GM21576 (cell line): Measurements from ENCODE around the gene MBTPS1.
"Not testable (repeated sequence)": the region's sequence is repeated elsewhere in the genome, so short reads cannot be mapped to it uniquely, and the experiment has no call there.

Experiments
- ATAC-seq: cut with Tn5 transposase; IDR thresholded peaks from one replicate; pipeline ENCODE4 v1.9.1; 2021; ENCODE audit warnings: mild to moderate bottlenecking, moderate library complexity; ENCODE audit not compliant: unreplicated experiment

Gene MBTPS1

DNA sequence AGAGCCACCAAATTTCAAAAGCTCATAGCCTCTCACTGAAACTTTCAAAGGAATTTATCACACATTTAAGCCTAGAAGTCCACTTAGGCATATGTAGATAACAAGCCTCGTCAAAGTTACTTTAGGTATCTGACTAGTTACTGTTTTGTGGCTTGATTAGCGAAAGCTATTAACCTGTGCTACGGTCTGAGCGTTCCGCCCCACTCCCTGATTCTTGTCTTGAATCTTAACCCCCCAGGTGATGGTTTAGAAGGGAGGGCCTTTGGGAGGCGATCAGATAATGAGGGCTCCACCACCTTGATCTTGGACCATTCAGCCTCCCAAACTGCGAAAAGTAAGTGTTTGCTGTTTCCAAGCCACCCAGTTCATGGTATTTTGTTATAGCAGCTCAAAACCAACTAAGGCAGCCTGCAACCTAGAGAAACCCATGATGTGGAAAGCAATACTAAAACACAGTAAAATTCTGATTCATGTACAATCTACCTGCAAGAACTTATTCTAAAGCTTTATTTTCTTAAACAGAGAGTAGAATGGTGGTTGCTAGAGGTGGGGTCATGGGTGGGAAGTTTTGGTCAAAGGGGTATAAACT lies 21.1 kb upstream of the MBTPS1 start:
- ATAC-seq, result no peak

DNA sequence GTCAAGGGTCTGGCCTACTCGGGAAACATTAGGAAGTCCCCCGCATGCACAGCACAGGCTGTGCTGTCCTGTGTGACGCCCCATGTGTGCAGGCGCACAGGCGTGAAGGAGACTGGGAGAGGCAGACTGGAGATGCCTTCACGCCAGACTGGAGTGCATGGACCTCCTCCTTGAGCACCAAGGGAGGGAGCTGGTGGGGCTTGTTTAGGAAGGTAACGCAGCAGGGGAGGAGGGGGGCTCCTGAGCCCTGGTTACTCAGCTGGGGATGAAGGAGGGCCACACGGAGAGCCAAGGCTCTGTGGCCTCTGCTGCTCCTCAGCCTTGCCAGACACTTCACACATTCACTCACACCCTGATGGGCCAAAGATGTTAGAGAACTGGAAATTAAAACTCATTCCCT lies 20.5 kb upstream of the MBTPS1 start:
- no peak for ATAC-seq

DNA sequence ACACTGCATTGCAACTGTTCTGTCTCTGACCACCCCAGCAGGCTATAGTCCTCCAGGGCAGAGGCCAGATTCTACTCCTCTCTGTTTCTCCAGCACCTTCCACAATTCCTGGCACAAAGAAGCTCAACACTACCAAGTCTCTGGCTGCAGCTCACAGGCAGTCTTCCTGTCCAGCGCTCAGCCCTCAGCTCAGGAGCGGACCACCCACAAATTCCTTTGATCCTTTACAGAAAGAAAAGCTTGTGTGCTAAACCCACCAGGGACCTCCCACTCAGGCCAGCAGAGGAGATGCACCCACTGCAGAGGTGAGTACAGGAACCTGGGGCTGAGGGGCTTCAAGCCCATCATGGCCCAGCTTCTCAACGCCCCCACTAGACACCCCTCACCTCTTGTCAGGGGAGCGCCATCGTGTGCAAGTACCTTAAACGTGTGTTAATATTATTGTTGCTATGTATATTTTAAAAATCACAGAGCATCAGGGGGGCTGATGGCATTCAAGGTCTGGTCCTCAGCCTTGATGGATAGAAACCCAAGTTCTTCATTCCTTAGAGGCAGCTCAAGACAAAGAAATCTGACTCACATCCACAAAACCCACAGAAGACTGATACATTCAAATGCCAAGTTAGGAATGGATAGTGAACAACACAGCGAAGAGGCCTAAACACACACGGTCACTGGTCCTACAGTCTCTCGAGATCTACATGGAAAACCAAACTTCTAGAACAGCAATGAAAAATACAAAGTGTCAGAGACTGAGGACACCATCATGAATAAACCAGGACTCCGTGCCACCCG lies 19.8 kb upstream of the MBTPS1 start:
- no peak for ATAC-seq

DNA sequence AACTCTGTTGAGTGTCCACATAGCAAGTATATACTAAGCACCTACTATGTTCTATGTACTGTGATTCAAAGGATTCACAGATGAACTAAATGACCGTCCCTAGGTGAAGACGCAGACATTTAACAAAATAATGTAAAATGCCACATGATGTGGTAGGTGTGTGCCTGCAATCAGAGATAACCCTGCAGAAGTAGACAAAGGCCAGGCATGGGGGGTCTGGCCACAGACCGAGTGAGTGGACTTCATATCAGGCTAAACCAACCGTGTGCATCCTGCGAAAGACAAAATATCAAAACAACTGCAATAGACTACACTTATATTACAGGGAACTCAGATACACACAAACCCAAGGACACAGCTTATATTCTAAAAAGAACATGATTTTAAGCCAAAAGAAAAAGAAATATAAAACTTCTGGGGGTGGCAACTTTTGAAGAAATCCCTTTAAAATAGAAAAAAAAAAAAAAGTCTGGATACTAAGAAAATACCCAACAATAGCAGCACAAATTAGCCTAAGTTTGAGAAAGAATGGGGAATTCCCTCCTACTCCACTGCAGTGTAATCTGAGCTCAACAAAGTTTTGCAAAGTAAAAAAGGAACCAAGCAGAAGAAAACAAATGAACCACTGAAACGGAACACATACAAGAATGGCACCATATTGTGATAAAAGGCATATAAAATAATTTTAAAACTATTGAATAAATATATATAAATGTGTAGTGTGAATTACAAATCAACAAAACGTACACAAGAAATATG lies 16.0 kb upstream of the MBTPS1 start:
- ATAC-seq, result no peak

DNA sequence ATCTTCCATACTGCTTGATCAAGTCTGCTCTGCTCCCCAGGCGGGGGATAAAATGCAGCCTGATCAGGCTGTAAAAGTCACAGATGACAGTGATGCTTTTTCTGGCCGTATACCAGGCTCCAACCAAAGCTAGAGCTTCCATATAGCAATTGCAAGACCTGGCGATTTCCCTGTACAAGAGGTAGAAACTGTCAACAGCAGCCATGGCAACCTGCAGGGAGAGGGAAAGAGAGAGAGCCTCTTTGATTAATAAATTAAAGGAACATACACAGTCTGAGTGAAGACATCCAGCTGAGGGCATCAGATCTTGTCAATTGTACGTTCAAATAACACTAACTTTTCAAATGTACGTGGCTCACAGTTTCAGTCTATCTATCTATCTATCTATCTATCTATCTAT lies 14.4 kb upstream of the MBTPS1 start:
- no peak for ATAC-seq

DNA sequence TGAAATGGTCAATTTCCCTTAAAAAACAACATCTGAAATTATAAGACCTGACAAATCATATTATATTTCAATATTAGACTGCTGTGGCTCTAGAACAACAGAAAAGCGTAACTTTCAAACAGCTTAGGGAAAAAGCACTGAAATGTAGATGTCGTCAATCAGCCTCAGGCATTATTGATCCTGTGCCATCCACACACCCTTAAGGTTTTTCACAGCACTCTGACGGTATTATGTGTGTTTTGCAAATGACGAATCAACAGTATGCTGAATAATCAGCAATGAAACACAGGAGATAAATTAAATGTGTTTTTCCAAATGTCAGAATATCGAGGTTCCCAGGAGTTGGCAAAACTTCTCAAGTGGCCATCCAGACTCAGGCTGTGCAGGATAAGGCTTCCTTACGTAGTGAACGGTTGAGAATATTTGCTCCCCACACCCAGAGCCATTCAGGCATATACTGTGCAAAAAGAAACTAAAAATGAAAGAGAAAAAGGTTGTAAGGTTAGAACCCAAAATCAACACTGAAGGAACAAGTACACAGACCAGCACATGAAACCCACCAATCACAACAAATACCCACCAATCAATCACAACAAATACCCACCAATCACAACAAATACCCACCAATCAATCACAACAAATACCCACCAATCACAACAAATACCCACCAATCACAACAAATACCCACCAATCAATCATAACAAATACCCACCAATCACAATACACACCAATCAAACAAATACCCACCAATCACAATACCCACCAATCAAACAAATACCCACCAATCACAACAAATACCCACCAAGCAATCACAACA lies 7.7 kb upstream of the MBTPS1 start:
- peak; percentile 58 for ATAC-seq

DNA sequence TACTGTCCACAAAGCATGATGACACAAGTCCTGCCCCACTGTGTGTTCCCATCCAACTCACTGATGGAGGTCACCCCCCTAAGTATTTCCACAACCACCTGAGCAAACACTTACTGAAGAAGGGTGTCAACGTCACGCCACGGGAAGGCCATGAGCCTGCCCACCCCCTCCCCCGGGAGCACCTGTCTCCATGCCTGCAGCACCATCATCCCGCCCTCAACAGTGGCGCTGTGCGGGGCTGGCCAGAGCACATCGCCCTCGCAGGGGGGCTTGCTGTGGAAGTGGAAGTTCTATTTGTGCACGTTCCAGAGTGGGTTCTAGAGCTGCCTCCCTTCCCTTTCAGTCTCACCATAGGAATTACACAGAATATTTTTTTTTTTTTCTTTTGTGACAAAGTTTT lies 4.3 kb upstream of the MBTPS1 start:
- no peak for ATAC-seq

DNA sequence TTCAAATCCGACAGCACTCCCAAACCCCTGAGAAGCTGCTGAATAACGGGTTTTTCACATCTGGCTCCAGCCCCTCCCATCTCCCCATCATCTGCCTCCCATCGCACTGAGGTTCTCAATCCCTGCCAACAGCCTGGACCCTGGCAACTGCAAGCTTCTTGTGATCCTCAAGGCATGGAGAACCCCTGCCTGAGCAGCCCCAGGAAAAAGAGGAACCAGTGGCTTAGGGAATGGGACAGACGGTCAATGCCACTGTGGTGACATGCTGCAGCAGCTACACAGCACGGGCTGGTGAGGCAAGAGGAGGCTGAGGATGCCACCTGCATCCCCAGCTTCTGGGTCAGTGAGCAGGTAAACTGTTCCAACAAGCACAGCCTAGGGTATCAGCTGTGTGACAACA lies 3.3 kb upstream of the MBTPS1 start:
- no peak for ATAC-seq

DNA sequence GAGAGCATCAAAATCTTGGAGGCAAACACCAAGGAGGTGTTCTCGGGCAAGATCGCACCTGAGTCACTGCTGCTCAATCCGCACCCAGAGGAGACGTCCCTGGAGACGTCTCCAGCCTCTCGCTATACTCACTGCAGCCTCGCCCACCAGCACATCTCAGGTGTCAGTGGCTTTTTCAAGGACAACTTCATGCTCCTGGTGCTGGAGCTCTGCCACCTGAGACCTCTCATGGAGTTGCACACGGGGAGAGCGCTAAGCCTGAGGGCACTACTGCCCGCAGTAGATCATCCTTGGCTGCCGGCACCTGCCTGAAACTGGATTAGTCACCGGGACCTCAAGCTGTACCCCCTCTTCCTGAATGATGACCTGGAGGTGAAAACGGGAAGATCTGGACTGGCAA lies 2.6 kb upstream of the MBTPS1 start:
- no peak for ATAC-seq

DNA sequence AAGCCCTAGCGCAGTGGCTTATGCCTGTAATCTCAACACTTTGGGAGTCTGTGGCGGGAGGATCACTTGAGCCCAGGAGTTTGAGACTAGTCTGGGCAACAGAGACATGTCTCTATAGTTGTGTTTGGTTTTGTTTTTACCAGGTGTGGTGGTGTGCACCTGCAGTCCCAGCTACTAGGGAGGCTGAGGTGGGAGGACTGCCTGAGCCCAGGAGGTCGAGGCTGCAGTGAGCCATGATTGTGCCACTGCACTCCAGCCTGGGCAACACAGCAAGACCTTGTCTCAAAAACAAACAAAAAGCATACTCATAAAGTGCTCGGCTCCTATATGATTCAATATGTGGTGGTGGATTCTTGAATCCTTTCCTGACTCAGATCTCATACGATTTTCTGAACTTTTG lies 1.6 kb upstream of the MBTPS1 start:
- not testable (repeated sequence) for ATAC-seq

DNA sequence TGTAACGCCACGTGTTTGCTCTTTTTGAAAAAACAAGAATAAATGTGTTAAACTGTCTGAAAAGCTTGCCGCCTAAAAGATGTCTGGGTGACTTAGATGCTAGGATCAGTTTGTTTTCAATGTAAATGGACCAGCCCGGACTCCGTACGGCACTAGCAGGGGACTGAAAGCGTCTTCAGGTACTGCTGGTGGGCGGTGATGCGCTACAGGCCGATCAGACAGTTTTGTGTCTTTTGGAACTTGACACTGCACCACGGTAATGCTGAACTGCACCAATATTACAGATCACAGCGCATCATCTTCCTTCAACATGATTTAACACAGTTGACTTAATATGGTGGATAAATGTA lies 727 bp upstream of the MBTPS1 start:
- ATAC-seq, result no peak

DNA sequence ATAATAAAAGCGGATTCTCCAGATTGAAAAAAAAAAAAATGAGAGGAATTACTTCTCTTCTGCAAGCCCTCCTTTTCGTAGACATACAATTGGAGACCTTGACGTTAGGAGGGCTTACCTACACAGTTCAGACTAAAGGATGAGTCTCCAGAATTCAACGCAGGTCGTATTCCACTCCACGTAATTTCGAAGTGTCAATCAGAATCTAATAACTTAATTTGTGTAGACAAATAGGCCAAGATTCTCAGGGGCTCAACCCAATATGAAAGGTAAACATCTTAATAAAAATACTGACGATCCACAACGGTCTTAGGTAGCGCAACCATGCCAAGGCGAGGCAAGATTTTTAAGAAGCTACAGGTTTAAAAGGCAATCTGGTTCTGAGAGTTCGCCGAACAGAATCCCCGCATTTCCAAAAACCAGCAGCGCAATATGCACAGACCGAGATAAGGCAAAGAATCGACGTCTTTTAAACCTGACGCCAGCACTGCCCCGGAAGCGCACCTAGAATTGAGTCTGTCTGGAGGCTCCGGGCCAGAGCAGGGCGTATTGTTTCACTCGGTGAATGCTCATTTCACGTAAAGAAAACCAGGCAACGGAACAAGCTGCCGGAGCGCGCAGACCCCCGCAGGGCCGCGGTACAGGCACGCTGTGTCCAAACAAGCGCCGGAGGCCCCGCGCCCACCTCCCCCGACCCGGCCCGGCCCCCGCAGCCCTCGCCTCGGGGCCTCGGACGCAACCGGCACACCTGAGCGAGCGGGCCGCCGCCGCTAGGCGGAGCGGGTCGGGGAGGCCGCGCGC lies 623 bp downstream of the MBTPS1 start:
- ATAC-seq, result peak; percentile 33

DNA sequence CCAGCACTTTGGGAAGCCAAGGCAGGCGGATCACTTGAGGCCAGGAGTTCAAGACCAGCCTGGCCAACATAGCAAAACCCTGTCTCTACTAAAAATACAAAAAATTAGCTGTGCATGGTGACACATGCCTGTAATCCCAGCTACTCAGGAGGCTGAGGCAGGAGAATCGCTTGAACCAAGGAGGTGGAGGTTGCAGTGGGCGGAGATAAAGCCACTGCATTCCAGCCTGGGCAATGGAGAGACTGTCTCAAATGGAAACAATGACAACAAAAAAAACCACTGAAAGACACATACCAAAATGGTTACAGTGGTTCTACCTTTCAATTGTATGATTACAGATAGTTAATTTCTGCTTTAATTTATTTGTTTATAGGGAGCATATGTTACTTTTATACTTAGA lies 4.8 kb downstream of the MBTPS1 start:
- not testable (repeated sequence) for ATAC-seq

DNA sequence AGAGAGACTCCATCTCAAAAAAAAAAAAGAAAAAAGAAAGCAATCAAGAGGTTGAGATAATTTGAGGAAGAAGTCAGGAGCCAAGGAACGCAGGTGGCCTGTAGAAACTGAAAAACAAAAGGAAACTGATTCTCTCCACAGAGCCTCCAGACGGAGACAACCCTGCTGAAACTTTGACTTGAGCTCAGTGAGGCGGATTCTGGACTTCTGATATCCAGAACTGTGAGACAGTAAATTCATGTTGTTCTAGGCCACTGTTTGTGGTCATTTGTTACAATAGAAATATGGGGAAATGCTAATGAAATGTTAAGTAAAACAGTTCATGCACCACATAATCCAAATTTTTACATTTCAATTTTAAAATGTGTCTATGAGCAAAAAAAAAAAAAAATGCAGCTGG lies 5.2 kb downstream of the MBTPS1 start:
- ATAC-seq, result no peak

DNA sequence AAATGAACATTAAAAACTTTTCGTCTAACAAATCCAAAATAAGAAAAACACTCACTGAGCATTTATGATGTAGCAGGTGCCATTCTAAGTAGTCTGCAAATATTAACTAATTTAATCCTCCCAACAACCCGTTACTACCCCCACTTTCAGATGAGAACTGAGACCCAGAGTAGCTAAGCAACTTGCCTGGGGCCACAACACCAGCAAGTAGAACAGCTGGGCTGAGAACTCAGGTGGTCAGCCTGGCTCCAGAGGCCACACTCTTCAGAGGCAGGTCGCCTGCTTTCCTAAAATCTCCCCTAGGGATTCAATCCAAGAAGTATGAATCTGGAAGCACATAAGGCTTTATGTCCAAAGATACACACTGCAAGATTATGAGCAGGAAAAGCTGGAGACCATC lies 6.2 kb downstream of the MBTPS1 start:
- no peak for ATAC-seq

DNA sequence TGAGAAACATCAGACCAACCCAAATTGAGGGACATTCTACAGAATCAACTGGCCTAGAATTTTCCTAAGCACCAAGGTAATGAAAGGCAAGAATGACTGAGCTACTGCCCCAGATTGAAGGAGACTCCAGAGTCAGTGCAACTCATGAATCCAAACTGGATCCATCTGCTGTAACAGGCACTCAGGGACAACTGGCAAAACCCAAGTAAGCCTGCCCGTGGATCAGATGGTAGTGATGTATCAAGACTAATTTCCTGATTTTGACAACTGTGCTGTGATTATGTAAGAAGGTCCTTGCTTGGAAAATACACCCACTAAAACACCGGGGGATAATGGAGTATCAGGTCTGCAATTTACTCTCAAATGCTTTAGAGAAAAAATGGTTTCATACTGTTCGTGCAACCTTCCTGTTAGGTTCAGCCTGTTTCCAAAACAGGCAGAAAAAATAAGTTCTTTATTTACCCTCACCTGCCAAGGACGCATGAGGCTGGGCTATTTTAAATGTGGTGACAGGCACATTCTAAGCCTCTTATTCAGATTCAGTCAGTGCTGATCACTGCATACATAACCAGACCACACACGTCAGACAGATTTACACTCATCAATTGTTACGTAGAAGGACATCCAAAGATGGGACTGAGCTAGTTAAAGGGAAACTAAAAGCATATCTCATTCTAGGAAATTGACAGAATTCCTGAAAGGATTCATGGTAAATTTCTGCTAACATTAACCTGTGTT lies 7.0 kb downstream of the MBTPS1 start:
- no peak for ATAC-seq

DNA sequence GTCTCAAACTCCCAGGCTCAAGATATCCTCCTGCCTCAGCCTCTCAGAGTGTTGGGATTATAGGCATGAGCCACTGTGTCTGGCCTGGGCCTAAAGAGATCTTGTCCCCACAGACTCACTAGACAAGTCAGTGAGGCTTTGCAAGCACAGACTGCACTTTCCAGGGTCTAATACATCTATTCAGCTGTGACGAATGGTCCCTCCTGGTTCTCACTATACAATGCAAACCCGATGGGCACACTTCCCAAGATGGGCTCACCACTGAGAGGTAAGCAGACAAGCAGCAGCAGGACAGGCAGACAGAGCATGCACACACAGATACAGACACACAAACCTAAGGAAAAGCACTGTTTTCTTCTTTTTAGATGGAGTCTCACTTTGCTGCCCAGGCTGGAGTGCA lies 8.8 kb downstream of the MBTPS1 start:
- no peak for ATAC-seq

DNA sequence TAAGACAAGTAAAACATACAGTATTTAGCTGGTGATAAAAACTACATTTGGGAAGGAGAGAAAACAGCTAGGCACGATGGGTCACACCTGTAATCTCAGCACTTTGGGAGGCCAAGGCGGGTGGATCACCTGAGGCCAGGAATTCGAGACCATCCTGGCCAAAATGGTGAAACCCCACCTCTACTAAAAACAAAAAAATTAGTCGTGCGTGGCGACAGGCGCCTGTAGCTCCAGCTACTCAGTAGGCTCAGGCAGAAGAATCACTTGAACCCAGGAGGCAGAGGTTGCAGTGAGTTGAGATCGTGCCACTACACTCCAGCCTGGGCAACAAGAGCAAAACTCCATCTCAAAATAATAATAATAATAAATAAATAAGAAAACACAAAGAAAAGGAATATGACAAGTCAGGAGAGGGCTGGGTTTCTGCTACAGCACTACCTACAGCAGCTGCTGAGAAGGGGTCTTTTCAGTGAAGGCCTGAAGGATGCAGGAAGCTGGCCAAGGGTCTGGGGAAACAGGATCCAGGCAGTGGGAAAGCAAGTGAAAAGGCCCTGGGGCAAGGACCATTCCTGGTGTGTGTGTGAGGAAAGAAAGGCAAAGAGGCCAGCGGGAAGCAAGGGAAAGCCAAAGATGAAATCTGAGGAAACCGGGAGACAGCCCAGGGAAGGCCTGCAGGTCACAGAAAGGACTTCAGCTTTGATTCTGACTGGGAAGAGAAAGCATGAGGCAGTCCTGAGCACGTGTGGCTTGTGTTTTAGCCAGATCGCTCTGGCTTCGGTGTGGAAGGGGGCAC lies 10.6 kb downstream of the MBTPS1 start:
- no peak for ATAC-seq

DNA sequence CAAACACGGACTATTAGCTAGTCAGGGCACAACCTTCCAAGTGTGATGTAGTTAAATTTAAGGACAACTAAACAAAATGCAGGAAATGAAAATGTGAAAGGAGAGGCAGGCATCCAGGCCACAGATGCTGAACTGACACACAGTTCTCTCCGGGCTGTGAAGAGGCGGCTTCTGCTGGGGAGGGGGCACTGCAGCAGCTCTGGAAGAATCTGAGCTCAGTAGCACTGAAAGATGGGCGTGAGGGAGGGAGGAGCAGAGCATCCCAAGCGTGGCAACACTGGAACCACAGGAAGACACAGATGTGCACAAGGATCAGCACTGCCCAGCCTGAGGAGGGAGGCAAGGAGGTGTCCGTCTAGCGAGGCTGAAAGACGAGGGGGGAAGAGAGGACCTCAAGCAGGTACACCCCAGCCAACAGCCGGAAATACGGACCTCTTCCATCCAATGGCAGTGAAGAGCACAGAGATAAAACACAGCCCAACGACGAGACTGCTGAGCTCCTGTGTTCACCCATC lies 11.4 kb downstream of the MBTPS1 start:
- no peak for ATAC-seq
